Activated CD8-positive, alpha-beta T cell treated with anti-CD3 and anti-CD28 coated beads, Interleukin-2, amount 10 ng/mL, durations not matched to agents 7 days and 5 days (primary cell): ENCODE measurements around the gene ZWILCH. TPM values are rescaled to one million over a fixed set of nuclear protein-coding genes. Genes with fewer than 3 reads are reported as not detected.
"Not testable (repeated sequence)": the region's sequence is repeated elsewhere in the genome, so short reads cannot be mapped to it uniquely, and the experiment has no call there.

Source experiments
- ATAC-seq: fragments of 150-1000 bp; cut with Tn5 transposase; one replicate; pipeline ENCODE4 v1.10.0; 2021; ENCODE audit warnings: moderate library complexity
- CTCF ChIA-PET: fragments of 350-600 bp; sonication (Branson Sonifier 250); formaldehyde crosslinking; loops from one replicate; lab custom pipeline; 2021; ENCODE audit warnings: antibody characterized with exemption; lab: Charles Lee
- POLR2A ChIA-PET: fragments of 350-600 bp; sonication (Branson Sonifier 250); formaldehyde crosslinking; loops from one replicate; lab custom pipeline; 2021; ENCODE audit warnings: antibody characterized with exemption; lab: Charles Lee
- DNase-seq: peaks from one replicate; pipeline ENCODE4 v3.0.0-alpha.2; 2020
- H3K27ac Mint-ChIP-seq: one replicate; pipeline ENCODE4 v1.8.0; 2021; ENCODE audit warnings: mild to moderate bottlenecking, mixed read lengths
- H3K27me3 Mint-ChIP-seq: one replicate; pipeline ENCODE4 v1.8.0; 2021; ENCODE audit warnings: low read depth, mixed read lengths
- H3K36me3 Mint-ChIP-seq: one replicate; pipeline ENCODE4 v1.8.0; 2021; ENCODE audit warnings: low read depth, mixed read lengths
- H3K4me1 Mint-ChIP-seq: one replicate; pipeline ENCODE4 v1.8.0; 2021; ENCODE audit warnings: low read depth, mixed read lengths
- H3K4me3 Mint-ChIP-seq: one replicate; pipeline ENCODE4 v1.8.0; 2021; ENCODE audit warnings: mild to moderate bottlenecking, mixed read lengths
- H3K9me3 Mint-ChIP-seq: one replicate; pipeline ENCODE4 v1.8.0; 2022; ENCODE audit warnings: mixed read lengths; ENCODE audit not compliant: insufficient read depth
- total RNA-seq, 2 experiments: library from RNA; stranded (reverse); gene quantifications; one replicate each; pipeline ENCODE4 v1.2.3, GENCODE V29; 2021

The ZWILCH gene
- total RNA-seq, 2 experiments from 2014 or later, result 37.2 to 44.8 TPM

DNA sequence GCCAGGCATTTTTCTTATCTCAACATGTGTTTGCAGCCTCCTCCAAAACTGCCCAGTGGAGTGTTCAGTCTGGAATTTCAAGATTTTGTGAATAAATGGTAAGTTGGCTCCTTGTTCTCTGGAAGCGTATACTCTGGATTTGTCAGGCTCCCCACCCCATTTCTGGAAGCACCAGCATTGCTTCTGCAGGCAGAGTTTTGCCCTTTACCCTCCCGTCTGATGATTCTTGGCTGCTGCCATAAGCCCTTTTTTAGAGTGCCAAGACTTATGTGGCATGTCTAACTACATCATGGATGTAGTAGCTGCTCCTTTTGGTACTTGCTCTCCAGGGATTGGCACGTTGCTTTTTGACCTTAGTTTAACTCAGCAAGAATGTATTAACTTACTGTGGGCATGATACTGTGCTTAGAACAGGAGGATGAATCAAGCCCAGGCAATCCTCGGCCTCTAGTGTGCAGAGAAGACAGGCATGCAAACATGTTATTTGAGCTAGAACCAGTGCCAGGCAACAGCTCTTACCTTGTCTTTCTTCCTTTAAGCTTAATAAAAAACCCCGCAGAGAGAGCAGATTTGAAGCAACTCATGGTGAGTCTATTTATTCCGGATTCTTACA is 15.8 kb upstream of the ZWILCH start:
- DNase-seq (no peak), ATAC-seq (no peak)
- no peaks in the 10 kb centered on the region for H3K27me3 Mint-ChIP-seq
- CTCF ChIA-PET, result interaction anchor here (1.1 to 2.3 kb wide), 2 partner anchors 9 to 17 kb away, joined by 3 to 8 read pairs; no protein-coding TSS in a partner anchor
- no peak overlapping the region for H3K27ac Mint-ChIP-seq
- H3K4me3 Mint-ChIP-seq, result no peak overlapping the region
- POLR2A ChIA-PET, result interaction anchor here (1.1 kb wide), 1 partner anchor 17 kb away, joined by 3 read pairs; no protein-coding TSS in a partner anchor
- H3K9me3 Mint-ChIP-seq, result no peaks in the 10 kb centered on the region
- H3K36me3 Mint-ChIP-seq, result peaks cover 65% of the 10 kb centered on the region
- peaks cover 11% of the 10 kb centered on the region for H3K4me1 Mint-ChIP-seq

DNA sequence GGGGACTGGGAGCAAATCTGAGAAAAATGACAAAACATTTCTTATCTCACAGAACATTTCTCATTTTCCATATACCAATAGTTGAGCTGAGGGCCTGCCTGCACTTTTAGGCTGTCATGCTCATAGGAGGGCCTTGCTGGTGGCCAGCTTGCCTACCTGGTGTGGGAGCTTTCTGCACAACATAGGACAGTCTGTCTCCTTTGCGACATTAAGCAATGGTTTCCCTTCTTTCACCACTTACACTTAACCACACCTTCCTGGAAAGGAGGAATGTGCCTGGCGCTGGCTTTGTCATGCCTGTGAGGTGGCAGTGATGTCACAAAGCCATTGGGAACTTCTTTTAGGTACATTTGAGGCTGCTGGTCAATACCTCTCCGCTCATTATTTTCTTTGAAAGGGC is 13.3 kb upstream of the ZWILCH start:
- no peak for ATAC-seq
- H3K36me3 Mint-ChIP-seq, result peaks cover 64% of the 10 kb centered on the region
- ChIA-PET CTCF (no interaction called here), POLR2A (interaction anchor here (0.6 to 1.3 kb wide), 2 partner anchors 15 to 19 kb away, joined by 3 read pairs; no protein-coding TSS in a partner anchor)
- no peaks in the 10 kb centered on the region for H3K27me3 Mint-ChIP-seq
- no peak overlapping the region for H3K4me3 Mint-ChIP-seq
- no peak for DNase-seq
- H3K4me1 Mint-ChIP-seq, result peaks cover 19% of the 10 kb centered on the region
- H3K9me3 Mint-ChIP-seq, result no peaks in the 10 kb centered on the region
- H3K27ac Mint-ChIP-seq, result peak overlapping the region; percentile 40

DNA sequence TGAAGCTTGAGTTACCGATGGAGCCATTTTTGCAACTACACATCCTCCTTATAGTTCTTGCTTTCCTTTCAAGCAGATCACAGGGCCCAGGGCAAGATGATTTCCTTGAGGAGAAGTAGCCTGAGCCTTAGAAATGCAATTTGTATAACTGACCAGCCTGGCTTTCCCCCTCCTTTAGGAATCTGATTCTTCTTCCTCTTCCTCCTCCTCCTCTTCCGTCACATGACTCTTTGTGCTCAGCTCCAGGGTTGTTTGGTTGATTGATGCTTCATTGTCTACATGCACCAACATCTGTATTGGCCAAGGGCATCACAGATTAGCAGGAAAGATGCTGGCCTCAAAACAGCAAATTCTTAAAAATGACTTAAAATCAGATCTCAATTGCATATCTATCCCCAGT is 10.9 kb upstream of the ZWILCH start:
- DNase-seq, result no peak
- POLR2A ChIA-PET, result interaction anchor here (0.9 to 1.2 kb wide), 3 partner anchors 11 to 200 kb away, joined by 3 to 4 read pairs (median 3); partner anchors contain the start of gene ZWILCH
- Mint-ChIP-seq H3K27me3 (no peaks in the 10 kb centered on the region), H3K4me3 (no peak overlapping the region), H3K27ac (peak overlapping the region; percentile 28), H3K4me1 (peaks cover 36% of the 10 kb centered on the region), H3K36me3 (peaks cover 70% of the 10 kb centered on the region), H3K9me3 (no peaks in the 10 kb centered on the region)
- no peak for ATAC-seq
- CTCF ChIA-PET, result interaction anchor here (1.3 kb wide), 1 partner anchor 9 kb away, joined by 4 read pairs; no protein-coding TSS in a partner anchor

DNA sequence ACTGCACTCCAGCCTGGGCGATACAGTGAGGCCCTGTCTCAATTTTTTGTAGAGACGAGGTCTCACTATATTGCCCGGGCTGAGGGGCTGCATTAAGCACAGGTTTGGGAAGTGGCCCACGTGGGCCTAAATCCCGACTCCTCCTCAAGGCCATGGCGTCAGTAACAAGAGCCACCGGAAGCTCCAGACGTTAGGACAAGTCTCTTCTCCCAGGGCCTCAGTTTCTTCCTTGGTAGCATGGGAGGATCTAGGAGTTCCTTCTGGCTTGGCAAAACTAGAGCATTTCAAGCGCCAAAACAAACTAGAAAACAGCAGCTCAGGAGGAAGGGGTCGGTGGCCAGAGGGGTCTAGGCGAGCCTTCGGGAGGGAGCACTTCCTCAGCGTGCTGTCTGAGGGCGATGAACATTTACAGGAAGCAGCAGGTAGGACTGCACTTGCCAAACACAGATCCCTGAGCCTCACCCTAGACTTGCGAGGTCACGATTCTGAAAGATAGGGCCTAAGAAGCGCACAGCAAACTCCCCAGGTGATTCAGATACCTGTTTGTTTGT is 8.1 kb upstream of the ZWILCH start:
- Mint-ChIP-seq H3K27me3 (no peaks in the 10 kb centered on the region), H3K36me3 (peaks cover 78% of the 10 kb centered on the region), H3K27ac (peak overlapping the region; percentile 98), H3K4me3 (peak overlapping the region; percentile 97), H3K9me3 (no peaks in the 10 kb centered on the region), H3K4me1 (peaks cover 55% of the 10 kb centered on the region)
- peak; percentile 57 for ATAC-seq
- CTCF ChIA-PET, result interaction anchor here (0.9 to 4.8 kb wide), 23 partner anchors 10 to 423 kb away, joined by 3 to 126 read pairs (median 11); partner anchors contain the start of genes DIS3L, MAP2K1 and TIPIN
- POLR2A ChIA-PET, result interaction anchor here (0.6 to 5.0 kb wide), 8 partner anchors 8 to 187 kb away, joined by 3 to 40 read pairs (median 10); partner anchors contain the start of genes MAP2K1, RPL4, TIPIN and ZWILCH
- DNase-seq, result no peak

DNA sequence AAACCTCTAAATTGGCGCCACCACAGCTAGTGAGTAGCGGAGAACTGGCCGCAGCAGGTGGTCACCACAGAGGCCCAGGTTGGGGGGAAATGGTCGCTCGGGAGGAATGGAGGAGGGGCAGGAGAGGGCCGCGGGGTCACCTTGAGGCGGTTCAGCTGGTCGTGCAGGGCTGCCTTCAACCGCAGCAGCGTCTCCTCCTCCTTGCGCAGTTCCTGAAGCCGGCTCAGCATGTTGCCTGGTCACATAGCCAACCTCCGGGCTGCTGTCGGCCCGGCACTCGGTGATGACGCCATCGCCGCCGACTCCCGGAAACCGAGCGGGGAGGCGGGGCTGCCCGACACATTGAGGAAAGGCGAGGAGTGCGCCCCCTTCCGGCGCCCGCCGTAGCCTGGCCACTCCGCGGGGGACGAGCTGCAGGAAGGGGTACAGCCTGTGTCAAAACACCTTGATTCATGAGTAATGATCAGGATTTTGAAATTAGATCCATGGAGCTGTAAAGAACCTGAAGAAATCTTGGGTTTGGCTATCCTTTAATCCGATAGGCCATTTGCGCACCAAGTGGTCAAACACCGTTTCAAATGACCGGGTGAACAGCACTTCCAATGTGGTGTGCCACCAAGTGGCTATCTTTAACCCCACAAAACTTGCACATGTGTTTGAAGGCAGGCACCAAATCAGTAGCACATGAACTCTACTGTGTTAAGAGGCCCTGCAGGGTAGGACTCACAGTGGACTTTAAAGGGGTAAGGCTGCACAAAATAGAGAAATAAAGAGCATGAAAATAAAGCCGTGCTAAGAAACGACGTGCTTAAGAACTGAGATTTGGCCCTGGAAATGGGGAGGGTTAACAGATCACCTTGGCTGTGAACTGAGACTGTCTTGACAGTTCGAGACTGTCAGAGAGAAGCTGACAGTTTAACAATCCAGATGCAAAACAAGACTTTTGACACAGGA is 7.3 kb upstream of the ZWILCH start, which contains the start of gene SNAPC5:
Gene SNAPC5 (minus strand): TSS at position 261 of the 954 bp plus-strand sequence. CDS start 31 bp downstream, at position 230.
- H3K27ac Mint-ChIP-seq, result peak within 1 kb of the TSS; percentile 98
- peaks cover 63% of the 10 kb centered on the region for H3K4me1 Mint-ChIP-seq
- peak; percentile 99 for DNase-seq
- peaks cover 81% of the 10 kb centered on the region for H3K36me3 Mint-ChIP-seq
- H3K4me3 Mint-ChIP-seq, result peak within 1 kb of the TSS; percentile 97
- H3K27me3 Mint-ChIP-seq, result no peaks in the 10 kb centered on the region
- ATAC-seq, result peak; percentile 92
- ChIA-PET POLR2A (interaction anchor here (0.5 to 5.0 kb wide), 14 partner anchors 8 to 706 kb away, joined by 3 to 40 read pairs (median 4); partner anchors contain the start of genes DENND4A, DIS3L, MAP2K1 and RPL4), CTCF (interaction anchor here (0.7 to 4.8 kb wide), 44 partner anchors 8 to 616 kb away, joined by 3 to 126 read pairs (median 6); partner anchors contain the start of genes DIS3L, MAP2K1 and TIPIN)
- no peaks in the 10 kb centered on the region for H3K9me3 Mint-ChIP-seq

DNA sequence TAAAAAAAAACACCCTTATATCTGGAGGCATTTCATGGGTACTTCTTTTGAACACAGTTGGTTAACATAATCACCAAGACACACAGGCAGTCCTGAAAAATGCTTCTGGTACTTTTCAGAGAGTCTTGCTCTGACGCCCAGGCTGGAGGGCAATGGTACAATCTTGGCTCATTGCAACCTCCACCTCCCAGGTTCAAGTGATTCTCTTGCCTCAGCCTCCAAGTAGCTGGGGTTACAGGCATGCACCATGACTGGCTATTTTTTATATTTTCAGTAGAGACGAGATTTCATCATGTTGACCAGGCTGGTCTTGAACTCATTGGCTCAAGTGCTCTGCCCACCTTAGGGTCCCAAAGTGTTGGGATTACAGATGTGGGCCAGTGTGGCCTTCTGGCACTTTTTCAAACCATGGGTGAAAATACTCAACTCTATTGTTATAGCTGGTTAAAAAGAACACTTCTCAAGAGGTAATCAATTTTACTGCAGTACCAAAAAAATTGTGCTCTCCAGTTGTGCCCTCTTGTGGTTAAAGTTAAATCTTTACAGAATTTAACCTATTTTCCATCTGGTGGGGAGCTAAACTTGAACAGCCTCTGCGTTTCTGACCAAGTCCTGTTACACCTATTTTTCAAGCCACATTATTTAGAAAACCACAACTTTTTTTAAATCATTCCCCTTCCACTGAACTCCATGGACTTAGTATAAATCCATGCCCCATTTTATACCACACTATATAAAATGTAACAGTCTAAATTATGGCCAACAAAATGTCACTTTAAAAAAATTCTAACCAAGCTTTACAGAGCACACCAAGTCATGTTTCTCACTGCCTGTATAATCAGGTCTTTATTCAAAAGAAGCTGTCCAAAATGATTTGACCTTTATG is 6.4 kb upstream of the ZWILCH start:
- Mint-ChIP-seq H3K9me3 (no peaks in the 10 kb centered on the region), H3K27me3 (no peaks in the 10 kb centered on the region), H3K4me1 (peaks cover 63% of the 10 kb centered on the region), H3K4me3 (no peak overlapping the region), H3K27ac (peak overlapping the region; percentile 98), H3K36me3 (peaks cover 82% of the 10 kb centered on the region)
- ChIA-PET POLR2A (interaction anchor here (0.7 to 5.0 kb wide), 6 partner anchors 95 to 205 kb away, joined by 3 to 40 read pairs (median 6); partner anchors contain the start of genes DIS3L, MAP2K1 and TIPIN), CTCF (interaction anchor here (0.7 to 4.8 kb wide), 45 partner anchors 8 to 630 kb away, joined by 3 to 126 read pairs (median 6); partner anchors contain the start of genes DIS3L, MAP2K1, RAB11A and TIPIN)
- no peak for ATAC-seq
- DNase-seq, result peak; percentile 34

DNA sequence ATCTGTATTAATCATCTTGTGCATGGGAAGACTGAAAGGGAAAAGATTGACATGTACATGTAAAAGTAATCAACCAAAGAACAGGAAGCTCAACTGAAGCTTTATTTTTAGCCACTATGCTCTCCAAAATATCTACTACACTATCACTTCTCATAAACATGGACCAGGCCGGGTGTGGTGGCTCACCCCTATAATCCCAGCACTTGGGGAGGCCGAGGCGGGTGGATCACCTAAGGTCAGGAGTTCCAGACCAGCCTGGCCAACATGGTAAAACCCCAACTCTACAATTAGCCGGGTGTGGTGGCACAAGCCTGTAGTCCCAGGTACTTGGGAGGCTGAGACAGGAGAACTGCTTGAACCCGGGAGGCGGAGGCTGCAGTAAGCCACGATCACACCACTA is 4.8 kb upstream of the ZWILCH start:
- not testable (repeated sequence) for H3K4me3 Mint-ChIP-seq, DNase-seq, H3K27me3 Mint-ChIP-seq, ATAC-seq, H3K9me3 Mint-ChIP-seq
- peaks cover 58% of the 10 kb centered on the region for H3K4me1 Mint-ChIP-seq
- peak overlapping the region; percentile 13 for H3K27ac Mint-ChIP-seq
- ChIA-PET CTCF (interaction anchor here (0.9 to 4.8 kb wide), 5 partner anchors 29 to 206 kb away, joined by 3 to 87 read pairs (median 4); no protein-coding TSS in a partner anchor), POLR2A (interaction anchor here (3.9 to 5.0 kb wide), 2 partner anchors 114 to 145 kb away, joined by 35 to 40 read pairs; partner anchors contain the start of genes MAP2K1 and TIPIN)
- H3K36me3 Mint-ChIP-seq, result peaks cover 81% of the 10 kb centered on the region

DNA sequence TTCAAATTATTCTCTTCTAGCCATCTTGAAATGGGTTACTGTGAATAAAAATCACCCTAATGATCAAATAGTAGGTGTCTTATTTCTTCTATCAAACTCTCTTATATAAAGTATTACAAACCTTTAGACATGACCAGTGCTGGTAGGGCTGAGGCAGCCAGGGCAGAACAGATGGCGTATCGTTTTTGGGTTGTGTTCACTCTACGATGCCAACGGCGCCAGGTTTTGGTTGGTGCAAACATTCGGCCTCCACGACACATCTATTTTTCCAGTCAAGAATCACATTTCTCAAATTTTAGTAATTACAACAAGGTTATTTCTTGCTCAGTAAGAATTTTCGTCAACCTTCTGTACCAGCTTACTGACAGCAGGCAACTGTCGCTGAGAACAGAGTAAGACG is 2.6 kb upstream of the ZWILCH start:
- no peak for DNase-seq
- H3K36me3 Mint-ChIP-seq, result peaks cover 70% of the 10 kb centered on the region

DNA sequence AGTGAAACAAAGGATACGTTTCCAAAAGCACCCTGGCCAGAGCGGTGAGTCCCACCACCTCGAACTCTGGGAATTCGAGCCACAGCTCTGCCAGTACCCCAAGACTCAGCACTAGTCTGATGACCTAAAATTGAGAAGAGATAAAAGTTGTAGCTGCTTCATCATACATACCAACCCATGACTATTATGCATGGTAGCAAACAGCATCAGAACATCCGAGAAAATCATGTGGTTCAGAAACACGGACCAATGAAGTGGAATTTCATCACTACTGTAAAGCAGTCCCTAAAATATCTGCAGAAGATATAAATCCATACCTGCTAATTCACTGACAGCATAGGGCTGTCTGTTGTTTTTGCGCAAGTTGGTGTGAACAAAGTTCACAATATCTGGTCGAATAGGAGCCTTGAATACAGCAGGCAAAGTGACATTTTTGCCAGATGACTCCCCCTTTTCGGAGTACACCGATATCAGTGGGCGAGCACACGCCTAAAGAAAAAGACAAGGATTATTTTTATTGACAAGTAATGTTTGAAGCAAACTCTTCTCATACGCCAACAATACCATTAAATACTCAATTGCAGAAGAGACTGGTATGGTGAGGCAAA is 2.0 kb upstream of the ZWILCH start:
- Mint-ChIP-seq H3K27ac (peak overlapping the region; percentile 99), H3K4me1 (peaks cover 65% of the 10 kb centered on the region), H3K4me3 (peak overlapping the region; percentile 98), H3K36me3 (peaks cover 63% of the 10 kb centered on the region)
- ATAC-seq, DNase-seq, H3K9me3 Mint-ChIP-seq, H3K27me3 Mint-ChIP-seq: not testable (repeated sequence)
- ChIA-PET CTCF (interaction anchor here (1.0 to 1.4 kb wide), 2 partner anchors 115 to 117 kb away, joined by 3 to 6 read pairs; no protein-coding TSS in a partner anchor), POLR2A (interaction anchor here (1.2 to 2.6 kb wide), 3 partner anchors 116 to 148 kb away, joined by 5 to 21 read pairs (median 6); partner anchors contain the start of genes MAP2K1 and TIPIN)

More for the DNA sequence above, 2.6 kb upstream of the ZWILCH start:
- Mint-ChIP-seq H3K27me3 (no peaks in the 10 kb centered on the region), H3K27ac (peak overlapping the region; percentile 99), H3K4me1 (peaks cover 63% of the 10 kb centered on the region), H3K9me3 (no peaks in the 10 kb centered on the region), H3K4me3 (peak overlapping the region; percentile 98)
- ChIA-PET POLR2A (no interaction called here), CTCF (no interaction called here)
- ATAC-seq, result no peak
